HG02885 (cell line): Measurements from ENCODE around the gene ADARB1.

Experiments
- ATAC-seq: cut with Tn5 transposase; IDR thresholded peaks from one replicate; pipeline ENCODE4 v1.9.1; 2021; ENCODE audit warnings: mild to moderate bottlenecking; ENCODE audit not compliant: unreplicated experiment, poor library complexity

ADARB1 gene

GRCh38 chr21:45235488-45235887, 161.1 kb downstream of the ADARB1 start:
- no peak for ATAC-seq

- ATAC-seq, result no peak
These were observed 162.1 kb downstream of the ADARB1 start for GRCh38 chr21:45236481-45236880.

GRCh38 chr21:45237401-45237800, 163.0 kb downstream of the ADARB1 start:
- no peak for ATAC-seq

- ATAC-seq, result no peak
These were observed 167.0 kb downstream of the ADARB1 start for GRCh38 chr21:45241357-45241756.

GRCh38 chr21:45243603-45244002, 169.2 kb downstream of the ADARB1 start:
- no peak for ATAC-seq

GRCh38 chr21:45244799-45245340, 170.5 kb downstream of the ADARB1 start:
- ATAC-seq, result no peak

- ATAC-seq, result no peak
These were observed 172.3 kb downstream of the ADARB1 start for GRCh38 chr21:45246386-45247320.

- no peak for ATAC-seq
These were observed 174.0 kb downstream of the ADARB1 start for GRCh38 chr21:45248301-45248892.

- ATAC-seq, result no peak
These were observed 174.6 kb downstream of the ADARB1 start for GRCh38 chr21:45248893-45249381.

- no peak for ATAC-seq
These were observed 175.2 kb downstream of the ADARB1 start for GRCh38 chr21:45249626-45250025.

GRCh38 chr21:45250272-45250671, 175.9 kb downstream of the ADARB1 start:
- ATAC-seq, result no peak

- no peak for ATAC-seq
These were observed 176.7 kb downstream of the ADARB1 start for GRCh38 chr21:45250914-45251634.

- no peak for ATAC-seq
These were observed 177.5 kb downstream of the ADARB1 start for GRCh38 chr21:45251635-45252447.

GRCh38 chr21:45252448-45252925, 178.1 kb downstream of the ADARB1 start:
- ATAC-seq, result no peak

- ATAC-seq, result no peak
These were observed 178.8 kb downstream of the ADARB1 start for GRCh38 chr21:45253180-45253579.

GRCh38 chr21:45253633-45254459, 179.5 kb downstream of the ADARB1 start:
- ATAC-seq, result no peak

GRCh38 chr21:45254460-45254930, 180.1 kb downstream of the ADARB1 start:
- ATAC-seq, result no peak

- no peak for ATAC-seq
These were observed 181.1 kb downstream of the ADARB1 start for GRCh38 chr21:45255381-45256020.
